Neuronal stem cell (in vitro differentiated cells): ENCODE data around the gene NGB.

ENCODE experiments used
- DNase-seq: peaks from one replicate; pipeline ENCODE4 v3.0.0-alpha.2; 2013; ENCODE audit warnings: low spot score
- H2AFZ ChIP-seq: one replicate; pipeline ENCODE4 v1.6.1; 2013; ENCODE audit warnings: mild to moderate bottlenecking, low read length, inconsistent platforms
- H2AK5ac ChIP-seq: 2 replicates; pipeline ENCODE4 v1.6.1; 2013; ENCODE audit warnings: low read depth, mild to moderate bottlenecking, inconsistent platforms, low read length, moderate library complexity, mixed read lengths
- H2BK120ac ChIP-seq: 2 replicates; pipeline ENCODE4 v1.6.1; 2013; ENCODE audit warnings: low read depth, mild to moderate bottlenecking, inconsistent platforms, low read length, moderate library complexity, mixed read lengths
- H2BK12ac ChIP-seq: one replicate; pipeline ENCODE4 v1.6.1; 2013; ENCODE audit warnings: low read length, inconsistent platforms
- H2BK15ac ChIP-seq: 2 replicates; pipeline ENCODE4 v1.6.1; 2013; ENCODE audit warnings: mild to moderate bottlenecking, low read length, inconsistent platforms, mixed read lengths
- H2BK5ac ChIP-seq: one replicate; pipeline ENCODE4 v1.6.1; 2013; ENCODE audit warnings: inconsistent platforms, mild to moderate bottlenecking, low read length, moderate library complexity
- H3K14ac ChIP-seq: one replicate; pipeline ENCODE4 v1.6.1; 2013; ENCODE audit warnings: low read length, inconsistent platforms
- H3K18ac ChIP-seq: 2 replicates; pipeline ENCODE4 v1.6.1; 2013; ENCODE audit warnings: low read length, inconsistent platforms
- H3K23ac ChIP-seq: 2 replicates; pipeline ENCODE4 v1.6.1; 2013; ENCODE audit warnings: low read depth, mild to moderate bottlenecking, mixed read lengths, low read length, inconsistent platforms; ENCODE audit not compliant: poor library complexity
- H3K27ac ChIP-seq: replicated peaks from 3 replicates; pipeline ENCODE4 v1.5.1; 2013; ENCODE audit warnings: low read length, inconsistent platforms
- H3K27me3 ChIP-seq, 3 experiments: 2 replicates each; pipeline ENCODE4 v1.6.1; 2013; ENCODE audit warnings: low read length in 3 of 3, mild to moderate bottlenecking in 2 of 3, inconsistent platforms in 1 of 3, low read depth in 1 of 3, mixed read lengths in 1 of 3, moderate library complexity in 1 of 3; ENCODE audit not compliant: control insufficient read depth in 3 of 3, insufficient read depth in 3 of 3
- H3K36me3 ChIP-seq, 2 donors: replicated peaks in 1 of 2; 2 replicates each; pipeline ENCODE4 v1.6.1; 2013; ENCODE audit warnings: low read length in 2 of 2; ENCODE audit not compliant: control insufficient read depth in 2 of 2, insufficient read depth in 2 of 2
- H3K4ac ChIP-seq: 2 replicates; pipeline ENCODE4 v1.6.1; 2013; ENCODE audit warnings: inconsistent platforms, mild to moderate bottlenecking, low read length, moderate library complexity
- H3K4me1 ChIP-seq, 2 donors: 1 replicate in 1 of 2; 2 replicates in 1 of 2; pipeline ENCODE4 v1.6.1; 2013; ENCODE audit warnings: low read length in 2 of 2, low read depth in 1 of 2; ENCODE audit not compliant: control insufficient read depth in 2 of 2, insufficient read depth in 1 of 2
- H3K4me2 ChIP-seq: one replicate; pipeline ENCODE4 v1.6.1; 2013; ENCODE audit warnings: mild to moderate bottlenecking, low read length, inconsistent platforms; ENCODE audit not compliant: insufficient read depth, poor library complexity, severe bottlenecking
- H3K4me3 ChIP-seq, 2 donors: 2 replicates each; pipeline ENCODE4 v1.5.1; 2013; ENCODE audit warnings: low read length in 2 of 2, mild to moderate bottlenecking in 2 of 2, inconsistent platforms in 1 of 2, moderate library complexity in 1 of 2
- H3K79me1 ChIP-seq: one replicate; pipeline ENCODE4 v1.6.1; 2013; ENCODE audit warnings: low read depth, mild to moderate bottlenecking, inconsistent platforms, low read length, moderate library complexity
- H3K9ac ChIP-seq: one replicate; pipeline ENCODE4 v1.6.1; 2013; ENCODE audit warnings: mild to moderate bottlenecking, low read depth, low read length, inconsistent platforms; ENCODE audit not compliant: poor library complexity
- H3K9me3 ChIP-seq, 2 donors: replicated peaks in 1 of 2; 2 replicates each; pipeline versions ENCODE3 to v1.6.1; 2013; ENCODE audit warnings: low read length in 2 of 2, mild to moderate bottlenecking in 2 of 2, inconsistent platforms in 1 of 2, low read depth in 1 of 2, mixed read lengths in 1 of 2, moderate library complexity in 1 of 2; ENCODE audit not compliant: control insufficient read depth in 2 of 2, insufficient read depth in 1 of 2
- H4K8ac ChIP-seq: one replicate; pipeline ENCODE4 v1.6.1; 2013; ENCODE audit warnings: low read depth, mild to moderate bottlenecking, inconsistent platforms, low read length, moderate library complexity
- H4K91ac ChIP-seq: one replicate; pipeline ENCODE4 v1.6.1; 2013; ENCODE audit warnings: low read length, low read depth, mild to moderate bottlenecking, inconsistent platforms; ENCODE audit not compliant: poor library complexity
- WGBS, 2 donors: extraction: QIAGEN DNeasy Blood & Tissue Kit; methylation state at CpG; one replicate each; pipeline ENCODE4 v1.1.7; 2013; ENCODE audit warnings: missing lambda C conversion rate in 2 of 2, mixed read lengths in 1 of 2; ENCODE audit not compliant: insufficient read length in 2 of 2, insufficient replicate concordance in 1 of 2; ENCODE audit errors: extremely low coverage in 2 of 2; 5-methylcytosine and 5-hydroxymethylcytosine counted together

Gene NGB

DNA sequence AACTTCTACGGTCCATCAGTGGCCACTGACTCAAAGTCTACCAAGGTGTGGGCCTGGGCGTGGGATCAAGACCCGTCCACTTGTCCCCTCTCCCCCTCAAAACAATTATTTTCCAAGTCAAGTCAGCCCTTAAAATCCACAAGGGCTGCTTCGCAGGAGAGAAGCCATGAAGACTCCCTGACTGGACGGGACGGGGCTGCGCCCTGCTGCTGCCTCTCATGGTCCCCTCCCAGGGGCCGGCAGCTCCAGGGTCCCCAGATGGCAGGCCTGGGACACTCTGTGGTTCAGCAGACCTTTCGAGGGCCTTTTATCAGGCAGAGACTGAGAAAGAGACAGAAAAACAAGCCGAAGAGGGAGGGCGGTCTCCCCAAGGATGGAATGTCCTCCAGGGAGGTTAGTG is 10.8 kb downstream of the NGB start:
- Histone ChIP-seq H3K4me1 (no peaks in the 10 kb centered on the region), H2AFZ (no peak overlapping the region), H3K27ac (no peak overlapping the region), H3K79me1 (peaks cover 2% of the 10 kb centered on the region), H3K18ac (peak overlapping the region; percentile 80), H2BK12ac (no peak overlapping the region), H4K91ac (no peak overlapping the region), H2BK15ac (no peak overlapping the region), H3K23ac (peak overlapping the region; percentile 25), H3K14ac (no peak overlapping the region), H3K4me3 (no peak overlapping the region), H3K4ac (no peak overlapping the region), H3K9me3 (no peaks in the 10 kb centered on the region), H2AK5ac (no peak overlapping the region), H2BK5ac (no peak overlapping the region), H3K4me2 (no peak overlapping the region), H3K9ac (no peak overlapping the region), H3K36me3 (no peaks in the 10 kb centered on the region), H4K8ac (no peak overlapping the region), H2BK120ac (no peak overlapping the region), H3K27me3 (peaks cover 0 to 61% (median 0%) of the 10 kb centered on the region in 3 experiments)
- no CpG with 5 or more reads among the region's 11 CpGs for WGBS, 2 donors
- DNase-seq: no peak

- H3K14ac ChIP-seq: no peak overlapping the region
- peak overlapping the region; percentile 67 for H2BK15ac ChIP-seq
- H3K9ac ChIP-seq: no peak overlapping the region
- no CpG with 5 or more reads among the region's 11 CpGs for WGBS, 2 donors
- no peaks in the 10 kb centered on the region for H3K9me3 ChIP-seq
- DNase-seq: no peak
- H3K27me3 ChIP-seq: peaks cover 0 to 51% (median 0%) of the 10 kb centered on the region in 3 experiments
- H3K4me1 ChIP-seq: no peaks in the 10 kb centered on the region
- H4K8ac ChIP-seq: no peak overlapping the region
- no peak overlapping the region for H3K4me2 ChIP-seq
- peaks cover 2% of the 10 kb centered on the region for H3K79me1 ChIP-seq
- no peak overlapping the region for H3K27ac ChIP-seq
- H4K91ac ChIP-seq: no peak overlapping the region
- no peak overlapping the region for H2BK12ac ChIP-seq
- no peak overlapping the region for H2BK120ac ChIP-seq
- no peak overlapping the region for H3K23ac ChIP-seq
- H3K4me3 ChIP-seq: no peak overlapping the region
- peak overlapping the region; percentile 26 for H2BK5ac ChIP-seq
- no peaks in the 10 kb centered on the region for H3K36me3 ChIP-seq
- no peak overlapping the region for H3K4ac ChIP-seq
- no peak overlapping the region for H3K18ac ChIP-seq
- no peak overlapping the region for H2AK5ac ChIP-seq
- H2AFZ ChIP-seq: no peak overlapping the region
These were observed 11.8 kb downstream of the NGB start for GRCh38 chr14:77259025-77259715.

DNA sequence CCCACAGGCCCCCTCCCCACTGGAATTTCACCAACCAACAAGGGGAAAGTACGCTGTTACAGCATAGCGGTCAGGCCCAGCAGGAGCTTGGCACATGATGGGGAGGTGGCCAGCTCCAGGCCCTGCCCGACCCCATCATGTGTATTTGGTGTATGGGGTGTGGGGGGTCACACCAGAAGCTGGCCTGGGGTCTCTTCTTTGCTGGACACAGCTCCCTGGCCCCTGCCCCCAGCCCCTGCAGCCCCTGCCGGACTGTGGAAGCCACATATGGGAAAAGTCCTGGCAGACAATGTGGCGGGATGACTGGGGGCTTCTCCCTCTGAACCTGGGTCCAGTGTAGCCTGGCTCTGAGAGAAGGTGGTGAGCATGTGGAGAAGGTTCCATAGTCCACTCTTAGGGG is 12.4 kb downstream of the NGB start:
- H3K27me3 ChIP-seq: peaks cover 0 to 45% (median 0%) of the 10 kb centered on the region in 3 experiments
- no peak overlapping the region for H4K91ac ChIP-seq
- H2BK15ac ChIP-seq: no peak overlapping the region
- H3K4me1 ChIP-seq: no peaks in the 10 kb centered on the region
- H3K4ac ChIP-seq: no peak overlapping the region
- H2AK5ac ChIP-seq: no peak overlapping the region
- H3K36me3 ChIP-seq: no peaks in the 10 kb centered on the region
- H3K14ac ChIP-seq: no peak overlapping the region
- H3K9me3 ChIP-seq: no peaks in the 10 kb centered on the region
- no peak overlapping the region for H3K18ac ChIP-seq
- peak overlapping the region; percentile 26 for H2BK5ac ChIP-seq
- no peak overlapping the region for H3K4me2 ChIP-seq
- peaks cover 2% of the 10 kb centered on the region for H3K79me1 ChIP-seq
- no peak overlapping the region for H3K23ac ChIP-seq
- DNase-seq: no peak
- WGBS, 2 donors: no CpG with 5 or more reads among the region's 5 CpGs
- no peak overlapping the region for H2AFZ ChIP-seq
- H4K8ac ChIP-seq: no peak overlapping the region
- no peak overlapping the region for H3K27ac ChIP-seq
- no peak overlapping the region for H2BK12ac ChIP-seq
- H2BK120ac ChIP-seq: no peak overlapping the region
- H3K9ac ChIP-seq: no peak overlapping the region
- H3K4me3 ChIP-seq: no peak overlapping the region

GRCh38 chr14:77257700-77258099 is 13.3 kb downstream of the NGB start:
- H3K4me3 ChIP-seq: no peak overlapping the region
- H3K4ac ChIP-seq: no peak overlapping the region
- H2BK15ac ChIP-seq: no peak overlapping the region
- H3K36me3 ChIP-seq: no peaks in the 10 kb centered on the region
- no peak for DNase-seq
- no peak overlapping the region for H3K23ac ChIP-seq
- H3K14ac ChIP-seq: no peak overlapping the region
- H4K91ac ChIP-seq: no peak overlapping the region
- H2BK12ac ChIP-seq: no peak overlapping the region
- peaks cover 0 to 37% (median 0%) of the 10 kb centered on the region in 3 experiments for H3K27me3 ChIP-seq
- H3K9me3 ChIP-seq: no peaks in the 10 kb centered on the region
- H3K9ac ChIP-seq: no peak overlapping the region
- no peak overlapping the region for H3K4me2 ChIP-seq
- no peak overlapping the region for H2BK5ac ChIP-seq
- H3K4me1 ChIP-seq: no peaks in the 10 kb centered on the region
- peaks cover 2% of the 10 kb centered on the region for H3K79me1 ChIP-seq
- peak overlapping the region; percentile 49 for H2AK5ac ChIP-seq
- no peak overlapping the region for H4K8ac ChIP-seq
- no peak overlapping the region for H3K18ac ChIP-seq
- H2AFZ ChIP-seq: no peak overlapping the region
- H3K27ac ChIP-seq: no peak overlapping the region
- no peak overlapping the region for H2BK120ac ChIP-seq
- no CpG with 5 or more reads among the region's 10 CpGs for WGBS, 2 donors
